Smooth muscle cell (in vitro differentiated cells): ENCODE measurements around the gene SFMBT1. TPM values are rescaled to one million over a fixed set of nuclear protein-coding genes. Genes with fewer than 3 reads are reported as not detected.
A peak's percentile ranks its signal among the peaks of the same experiment; 100 is the strongest.

Experiments used
- DNase-seq: peaks from one replicate; lab custom pipeline; 2025; ENCODE audit not compliant: unreplicated experiment; lab: John Stamatoyannopoulos, UW
- H2AFZ ChIP-seq: fragments of 200-600 bp; sonication (generic); 2 replicates; pipeline ENCODE4 v1.6.0; 2016; ENCODE audit warnings: antibody characterized with exemption, low read depth, mild to moderate bottlenecking
- H3F3A ChIP-seq: fragments of 200-600 bp; sonication (generic); 2 replicates; pipeline ENCODE4 v1.6.0; 2017; ENCODE audit warnings: antibody characterized with exemption, low read depth
- H3K27ac ChIP-seq: fragments of 200-600 bp; sonication (generic); 2 replicates; pipeline ENCODE4 v1.5.1; 2016; ENCODE audit warnings: low read depth, mild to moderate bottlenecking
- H3K27me3 ChIP-seq: fragments of 200-600 bp; sonication (generic); 2 replicates; pipeline ENCODE4 v1.6.1; 2016; ENCODE audit warnings: low read depth, mild to moderate bottlenecking
- H3K36me3 ChIP-seq: fragments of 200-600 bp; sonication (generic); 2 replicates; pipeline ENCODE4 v1.5.1; 2016; ENCODE audit warnings: low read depth
- H3K4me1 ChIP-seq: fragments of 200-600 bp; sonication (generic); 2 replicates; pipeline ENCODE4 v1.5.1; 2016; ENCODE audit warnings: low read depth
- H3K4me2 ChIP-seq: fragments of 200-600 bp; sonication (generic); 2 replicates; pipeline ENCODE4 v1.6.0; 2016; ENCODE audit warnings: mild to moderate bottlenecking
- H3K4me3 ChIP-seq: fragments of 200-600 bp; sonication (generic); 2 replicates; pipeline ENCODE4 v1.5.1; 2016; ENCODE audit warnings: mild to moderate bottlenecking
- H3K79me2 ChIP-seq: fragments of 200-600 bp; sonication (generic); 2 replicates; pipeline ENCODE4 v1.6.0; 2016; ENCODE audit warnings: low read depth, mild to moderate bottlenecking
- H3K9ac ChIP-seq: fragments of 200-600 bp; sonication (generic); 2 replicates; pipeline ENCODE4 v1.6.0; 2016; ENCODE audit warnings: low read depth
- H3K9me3 ChIP-seq: fragments of 200-600 bp; sonication (generic); replicated peaks from 2 replicates; pipeline ENCODE4 v1.5.1; 2016; ENCODE audit warnings: low read depth
- H4K20me1 ChIP-seq: fragments of 200-600 bp; sonication (generic); 2 replicates; pipeline ENCODE4 v1.6.0; 2016; ENCODE audit warnings: low read depth
- CTCF ChIP-seq: fragments of 200-600 bp; sonication (generic); IDR thresholded peaks from 2 replicates; pipeline ENCODE4 v1.5.1; 2017; ENCODE audit warnings: borderline replicate concordance, mild to moderate bottlenecking, antibody characterized with exemption; ENCODE audit not compliant: insufficient read depth, poor library complexity, severe bottlenecking
- WGBS: methylation state at CpG from one replicate; pipeline ENCODE4 v1.1.7; 2016; ENCODE audit warnings: low lambda C conversion rate; 5-methylcytosine and 5-hydroxymethylcytosine counted together
- polyA plus RNA-seq: library from polyadenylated mRNA; unstranded; fragments of >200 nt; fragmentation: Nextera tagmentation; extraction: Ambion mirVana; gene quantifications from 2 replicates; pipeline ENCODE4 v1.2.1, GENCODE V29; 2016
- total RNA-seq: library from RNA; depleted of rRNA; stranded (reverse); fragments of >200 nt; gene quantifications from 2 replicates; pipeline ENCODE4 v1.2.3, GENCODE V29; 2014

The SFMBT1 gene
- total and polyA plus RNA-seq, 2 experiments from 2014 or later = 1.4 to 2.2 TPM

GRCh38 chr3:52986938-52987337, 58.9 kb downstream of the SFMBT1 start:
- no peaks in the 10 kb centered on the region for H4K20me1 ChIP-seq
- H3K27me3 ChIP-seq = no peaks in the 10 kb centered on the region
- H3F3A ChIP-seq = no peaks in the 10 kb centered on the region
- H3K4me2 ChIP-seq = no peak overlapping the region
- 57% methylated on average over 3 of the region's 3 CpGs for WGBS
- no peak overlapping the region for H3K27ac ChIP-seq
- H2AFZ ChIP-seq = no peak overlapping the region
- no peaks in the 10 kb centered on the region for H3K79me2 ChIP-seq
- no peaks in the 10 kb centered on the region for H3K4me1 ChIP-seq
- H3K36me3 ChIP-seq = no peaks in the 10 kb centered on the region
- TF ChIP-seq CTCF = peak; percentile 23
- DNase-seq = no peak
- H3K9ac ChIP-seq = no peak overlapping the region
- no peak overlapping the region for H3K4me3 ChIP-seq
- no peaks in the 10 kb centered on the region for H3K9me3 ChIP-seq

GRCh38 chr3:52986049-52986448, 59.8 kb downstream of the SFMBT1 start:
- Histone ChIP-seq H3K27me3 (no peaks in the 10 kb centered on the region), H3K79me2 (no peaks in the 10 kb centered on the region), H2AFZ (no peak overlapping the region), H3K36me3 (no peaks in the 10 kb centered on the region), H3K9me3 (no peaks in the 10 kb centered on the region), H3K4me1 (no peaks in the 10 kb centered on the region), H3F3A (no peaks in the 10 kb centered on the region), H4K20me1 (no peaks in the 10 kb centered on the region), H3K27ac (no peak overlapping the region), H3K9ac (no peak overlapping the region), H3K4me2 (no peak overlapping the region), H3K4me3 (no peak overlapping the region)
- no peak for TF ChIP-seq CTCF
- WGBS = 55% methylated on average over 1 of the region's 1 CpG
- no peak for DNase-seq

- Histone ChIP-seq H2AFZ (no peak overlapping the region), H4K20me1 (no peaks in the 10 kb centered on the region), H3K36me3 (no peaks in the 10 kb centered on the region), H3K4me1 (no peaks in the 10 kb centered on the region), H3F3A (no peaks in the 10 kb centered on the region), H3K27me3 (no peaks in the 10 kb centered on the region), H3K4me3 (no peak overlapping the region), H3K9ac (no peak overlapping the region), H3K4me2 (no peak overlapping the region), H3K79me2 (no peaks in the 10 kb centered on the region), H3K9me3 (no peaks in the 10 kb centered on the region), H3K27ac (no peak overlapping the region)
- no peak for DNase-seq
- no peak for TF ChIP-seq CTCF
Observed at GRCh38 chr3:52983828-52984227, 62.0 kb downstream of the SFMBT1 start.

- 90% methylated on average over 5 of the region's 5 CpGs for WGBS
- H3K36me3 ChIP-seq = no peaks in the 10 kb centered on the region
- H3K4me1 ChIP-seq = no peaks in the 10 kb centered on the region
- no peak for TF ChIP-seq CTCF
- H2AFZ ChIP-seq = no peak overlapping the region
- H3F3A ChIP-seq = no peaks in the 10 kb centered on the region
- H3K4me2 ChIP-seq = no peak overlapping the region
- no peak for DNase-seq
- H3K27me3 ChIP-seq = no peaks in the 10 kb centered on the region
- no peaks in the 10 kb centered on the region for H3K9me3 ChIP-seq
- no peak overlapping the region for H3K4me3 ChIP-seq
- H3K9ac ChIP-seq = no peak overlapping the region
- no peaks in the 10 kb centered on the region for H3K79me2 ChIP-seq
- H3K27ac ChIP-seq = no peak overlapping the region
- no peaks in the 10 kb centered on the region for H4K20me1 ChIP-seq
Observed at GRCh38 chr3:52983336-52983807, 62.5 kb downstream of the SFMBT1 start.
